HCT116 (cell line): ENCODE results near the gene SBF2. TPM values are rescaled to one million over a fixed set of nuclear protein-coding genes. Genes with fewer than 3 reads are reported as not detected.

Source experiments
- ATAC-seq: fragments of 200-7000 bp; cut with Tn5 transposase; 2 replicates; pipeline ENCODE4 v1.9.1; 2020; ENCODE audit warnings: mild to moderate bottlenecking, moderate library complexity
- BruUV-seq: library from RNA; stranded (reverse); fragments of 400-500 nt; replicated peaks from 2 replicates; lab custom pipeline; 2021; lab: Mats Ljungman, UMichigan
- CTCF ChIA-PET: fragments of 300-600 bp; sonication (Branson Sonifier 250); formaldehyde crosslinking; loops from one replicate; lab custom pipeline; 2021; ENCODE audit warnings: antibody characterized with exemption; lab: Charles Lee
- POLR2A ChIA-PET: fragments of 300-600, 350-600 bp; sonication (Branson Sonifier 250); formaldehyde crosslinking; loops from one replicate; lab custom pipeline; 2021; ENCODE audit warnings: antibody characterized with exemption; lab: Charles Lee
- RAD21 ChIA-PET, 2 experiments: fragments of 300-600 bp; sonication (Branson Sonifier 250); formaldehyde crosslinking; loops; one replicate each; lab custom pipeline; 2023; ENCODE audit warnings: low total read pairs in 2 of 2; ENCODE audit not compliant: uncharacterized antibody in 2 of 2, unreplicated experiment in 2 of 2, low non-redundant PET in 1 of 2; lab: Charles Lee
- DNase-seq: peaks from one replicate; pipeline ENCODE4 v3.0.0-alpha.2; 2010; ENCODE audit warnings: low read depth, low spot score
- H2AFZ ChIP-seq: fragments of 200-600 bp; shearing (Covaris generic), sonication (generic); 2 replicates; pipeline ENCODE4 v1.6.1; 2017; ENCODE audit warnings: low read depth, mixed run types, mixed read lengths, antibody characterized with exemption, low read length; ENCODE audit not compliant: poor library complexity, severe bottlenecking
- H3K27ac ChIP-seq: 2 replicates; pipeline ENCODE4 v1.5.1; 2012; ENCODE audit warnings: low read depth, low read length
- H3K27me3 ChIP-seq: fragments of 200-600 bp; sonication (generic); 2 replicates; pipeline ENCODE4 v1.6.1; 2016; ENCODE audit warnings: mixed run types, low read length, mixed read lengths; ENCODE audit not compliant: insufficient read depth
- H3K36me3 ChIP-seq, 2 experiments: fragments of 200-500 bp in 1 of 2; fragments of 200-600 bp in 1 of 2; sonication (Bioruptor generic) in 1 of 2; sonication (generic) in 1 of 2; 2 replicates each; pipeline versions ENCODE4 v1.5.1 to v1.6.1; 2014 to 2016; ENCODE audit warnings: low read length in 2 of 2, inconsistent platforms in 1 of 2, mixed read lengths in 1 of 2, mixed run types in 1 of 2; ENCODE audit not compliant: insufficient read depth in 2 of 2, control insufficient read depth in 1 of 2
- H3K4me1 ChIP-seq, 2 experiments: fragments of 200-600 bp in 1 of 2; sonication (generic) in 1 of 2; 2 replicates each; pipeline versions ENCODE4 v1.5.1 to v1.6.1; 2012 to 2017; ENCODE audit warnings: low read length in 2 of 2, inconsistent platforms in 1 of 2, mild to moderate bottlenecking in 1 of 2, mixed read lengths in 1 of 2, mixed run types in 1 of 2, moderate library complexity in 1 of 2; ENCODE audit not compliant: insufficient read depth in 2 of 2, control insufficient read depth in 1 of 2
- H3K4me2 ChIP-seq: fragments of 200-600 bp; sonication (generic); 2 replicates; pipeline ENCODE4 v1.6.1; 2017; ENCODE audit warnings: mixed run types, low read length, mixed read lengths
- H3K4me3 ChIP-seq, 2 experiments: fragments of 200-600 bp in 1 of 2; sonication (generic) in 1 of 2; replicated peaks in 1 of 2; 2 replicates each; pipeline ENCODE4 v1.5.1; 2011 to 2016; ENCODE audit warnings: low read length in 2 of 2, control low read depth in 1 of 2, low read depth in 1 of 2, mild to moderate bottlenecking in 1 of 2, mixed read lengths in 1 of 2, mixed run types in 1 of 2
- H3K79me2 ChIP-seq: fragments of 200-600 bp; sonication (generic); 2 replicates; pipeline ENCODE4 v1.6.1; 2017; ENCODE audit warnings: mild to moderate bottlenecking, mixed run types, low read length, moderate library complexity, mixed read lengths; ENCODE audit not compliant: insufficient read depth
- H3K9ac ChIP-seq: fragments of 200-600 bp; sonication (generic); 2 replicates; pipeline ENCODE4 v1.6.1; 2016; ENCODE audit warnings: low read length, mixed read lengths
- H3K9me2 ChIP-seq: fragments of 200-600 bp; sonication (generic), shearing (Covaris generic); 2 replicates; pipeline ENCODE4 v1.6.1; 2017; ENCODE audit warnings: mixed run types, mild to moderate bottlenecking, moderate library complexity; ENCODE audit not compliant: insufficient read depth
- H3K9me3 ChIP-seq, 2 experiments: fragments of 200-500 bp in 1 of 2; fragments of 200-600 bp in 1 of 2; sonication (Bioruptor generic) in 1 of 2; sonication (generic) in 1 of 2; 2 replicates each; pipeline ENCODE4 v1.6.1; 2014 to 2017; ENCODE audit warnings: low read length in 2 of 2, mixed read lengths in 2 of 2, inconsistent platforms in 1 of 2, low read depth in 1 of 2, mild to moderate bottlenecking in 1 of 2, mixed run types in 1 of 2, moderate library complexity in 1 of 2; ENCODE audit not compliant: control insufficient read depth in 1 of 2, insufficient read depth in 1 of 2
- H4K20me1 ChIP-seq: fragments of 200-600 bp; sonication (generic), shearing (Covaris generic); 2 replicates; pipeline ENCODE4 v1.6.1; 2017; ENCODE audit warnings: mixed run types, mild to moderate bottlenecking, moderate library complexity; ENCODE audit not compliant: insufficient read depth
- EGR1 ChIP-seq: IDR thresholded peaks from 2 replicates; pipeline ENCODE4 v1.6.1; 2012; ENCODE audit warnings: low read depth
- ELF1 ChIP-seq: IDR thresholded peaks from 2 replicates; pipeline ENCODE4 v1.6.1; 2012; ENCODE audit warnings: low read depth, borderline replicate concordance
- EZH2 ChIP-seq: fragments of 200-600 bp; sonication (generic); IDR thresholded peaks from 2 replicates; pipeline ENCODE4 v1.6.1; 2017; ENCODE audit warnings: antibody characterized with exemption, mixed run types
- JUND ChIP-seq: IDR thresholded peaks from 2 replicates; pipeline ENCODE4 v1.6.1; 2012
- POLR2A ChIP-seq: IDR thresholded peaks from 2 replicates; pipeline ENCODE4 v1.7.0; 2011; ENCODE audit warnings: borderline replicate concordance; ENCODE audit not compliant: insufficient read depth, insufficient read length; ENCODE audit errors: extremely low read depth
- POLR2AphosphoS5 ChIP-seq: IDR thresholded peaks from 2 replicates; pipeline ENCODE4 v1.6.1; 2011; ENCODE audit warnings: mild to moderate bottlenecking, low read depth, low read length, moderate library complexity
- RAD21 ChIP-seq: IDR thresholded peaks from 2 replicates; pipeline ENCODE4 v1.6.1; 2012; ENCODE audit warnings: low read depth, mild to moderate bottlenecking
- SIN3A ChIP-seq: IDR thresholded peaks from 2 replicates; pipeline ENCODE4 v1.6.1; 2012; ENCODE audit warnings: low read depth
- SRF ChIP-seq: IDR thresholded peaks from 2 replicates; pipeline ENCODE4 v1.6.1; 2012; ENCODE audit warnings: low read depth
- TCF7L2 ChIP-seq: IDR thresholded peaks from 2 replicates; pipeline ENCODE4 v1.7.0; 2011; ENCODE audit warnings: borderline replicate concordance, inconsistent platforms; ENCODE audit not compliant: insufficient read depth, insufficient read length; ENCODE audit errors: extremely low read depth
- YY1 ChIP-seq: IDR thresholded peaks from 2 replicates; pipeline ENCODE4 v1.6.1; 2011; ENCODE audit warnings: low read length, low read depth, moderate library complexity, mild to moderate bottlenecking; ENCODE audit not compliant: insufficient replicate concordance; ENCODE audit errors: extremely low read depth
- ZFX ChIP-seq: fragments of 450-650 bp; IDR thresholded peaks from 2 replicates; pipeline ENCODE4 v1.6.1; 2017
- ZNF274 ChIP-seq: fragments of 200-500 bp; sonication (Bioruptor generic); IDR thresholded peaks from 2 replicates; pipeline ENCODE4 v1.6.1; 2014; ENCODE audit warnings: mild to moderate bottlenecking, low read depth, low read length, inconsistent platforms
- intact Hi-C: fragments of 100-400 bp; cut with micrococcal nuclease; formaldehyde crosslinking; loops from 2 replicates; pipeline ENCODE4 v1.10.0; 2022
- total RNA-seq: library from RNA; stranded (reverse); gene quantifications from one replicate; pipeline ENCODE4 v1.2.1, GENCODE V29; 2021; ENCODE audit not compliant: unreplicated experiment
- TF ChIP-seq, protein P1 (sequence below): IDR thresholded peaks from 2 replicates; pipeline ENCODE4 v1.6.1; 2012
- TF ChIP-seq, protein P2 (sequence below): IDR thresholded peaks from 2 replicates; pipeline ENCODE4 v1.6.1; 2012
- TF ChIP-seq, protein P3 (sequence below): IDR thresholded peaks from 2 replicates; pipeline ENCODE4 v1.6.1; 2011; ENCODE audit warnings: mild to moderate bottlenecking, low read length, moderate library complexity; ENCODE audit not compliant: insufficient replicate concordance; ENCODE audit errors: extremely low read depth
- TF ChIP-seq, protein P4 (sequence below), 3 experiments: fragments of 200-600 bp in 1 of 3; sonication (generic) in 1 of 3; IDR thresholded peaks in 2 of 3; conservative IDR thresholded peaks in 1 of 3; 2 replicates each; pipeline ENCODE4 v1.5.1; 2012 to 2017; ENCODE audit warnings: low read depth in 2 of 3, low read length in 2 of 3, antibody characterized with exemption in 1 of 3, borderline replicate concordance in 1 of 3, control low read depth in 1 of 3, mild to moderate bottlenecking in 1 of 3, mixed read lengths in 1 of 3, mixed run types in 1 of 3, moderate library complexity in 1 of 3; ENCODE audit not compliant: insufficient read depth in 1 of 3

The SBF2 gene
- total RNA-seq, 1 experiment from 2014 or later: 35.0 TPM

DNA sequence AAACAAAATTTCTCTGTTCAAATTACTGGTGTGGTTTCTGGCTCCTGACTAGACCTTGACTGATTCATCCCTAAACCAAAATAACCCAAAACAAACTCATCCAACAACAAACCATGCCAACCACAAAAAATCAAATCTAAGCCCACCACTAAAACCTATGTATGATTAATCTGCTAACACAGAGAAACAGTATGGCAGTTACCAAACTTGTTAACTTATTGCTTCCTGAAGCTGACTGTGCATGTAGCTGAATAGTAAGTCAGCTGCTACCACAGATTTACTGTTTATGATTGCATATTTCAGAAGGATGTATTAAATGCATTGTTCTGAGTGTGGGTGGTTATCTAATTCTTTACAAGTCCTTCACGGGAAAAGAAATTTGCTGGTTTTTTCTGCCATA lies 399.0 kb downstream of the SBF2 start:
- H3K27me3 ChIP-seq: no peaks in the 10 kb centered on the region
- no peak for ATAC-seq
- RAD21 ChIA-PET: no interaction called here
- H3K4me2 ChIP-seq: no peak overlapping the region
- CTCF ChIA-PET: no interaction called here
- no peaks in the 10 kb centered on the region for H3K9me2 ChIP-seq
- H3K79me2 ChIP-seq: no peaks in the 10 kb centered on the region
- POLR2A ChIA-PET: no interaction called here
- H3K9ac ChIP-seq: no peak overlapping the region
- no peak overlapping the region for H3K27ac ChIP-seq
- H3K4me3 ChIP-seq: no peak overlapping the region
- BruUV-seq: TSS peak; percentile 11
- H3K4me1 ChIP-seq: peaks cover 14 to 21% of the 10 kb centered on the region in 2 experiments
- H3K9me3 ChIP-seq: no peaks in the 10 kb centered on the region
- no peak for DNase-seq
- H2AFZ ChIP-seq: no peak overlapping the region
- intact Hi-C loops: no loop called here
- no peak for TF ChIP-seq POLR2A
- TF ChIP-seq POLR2AphosphoS5: no peak
- no peak for TF ChIP-seq SRF
- TF ChIP-seq, protein P1, sequence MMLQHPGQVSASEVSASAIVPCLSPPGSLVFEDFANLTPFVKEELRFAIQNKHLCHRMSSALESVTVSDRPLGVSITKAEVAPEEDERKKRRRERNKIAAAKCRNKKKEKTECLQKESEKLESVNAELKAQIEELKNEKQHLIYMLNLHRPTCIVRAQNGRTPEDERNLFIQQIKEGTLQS: no peak
- no peak for TF ChIP-seq SIN3A
- no peak for TF ChIP-seq EGR1
- no peak for TF ChIP-seq JUND
- TF ChIP-seq EZH2: no peak
- TF ChIP-seq, protein P2, sequence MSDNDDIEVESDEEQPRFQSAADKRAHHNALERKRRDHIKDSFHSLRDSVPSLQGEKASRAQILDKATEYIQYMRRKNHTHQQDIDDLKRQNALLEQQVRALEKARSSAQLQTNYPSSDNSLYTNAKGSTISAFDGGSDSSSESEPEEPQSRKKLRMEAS: no peak
- TF ChIP-seq, protein P3, sequence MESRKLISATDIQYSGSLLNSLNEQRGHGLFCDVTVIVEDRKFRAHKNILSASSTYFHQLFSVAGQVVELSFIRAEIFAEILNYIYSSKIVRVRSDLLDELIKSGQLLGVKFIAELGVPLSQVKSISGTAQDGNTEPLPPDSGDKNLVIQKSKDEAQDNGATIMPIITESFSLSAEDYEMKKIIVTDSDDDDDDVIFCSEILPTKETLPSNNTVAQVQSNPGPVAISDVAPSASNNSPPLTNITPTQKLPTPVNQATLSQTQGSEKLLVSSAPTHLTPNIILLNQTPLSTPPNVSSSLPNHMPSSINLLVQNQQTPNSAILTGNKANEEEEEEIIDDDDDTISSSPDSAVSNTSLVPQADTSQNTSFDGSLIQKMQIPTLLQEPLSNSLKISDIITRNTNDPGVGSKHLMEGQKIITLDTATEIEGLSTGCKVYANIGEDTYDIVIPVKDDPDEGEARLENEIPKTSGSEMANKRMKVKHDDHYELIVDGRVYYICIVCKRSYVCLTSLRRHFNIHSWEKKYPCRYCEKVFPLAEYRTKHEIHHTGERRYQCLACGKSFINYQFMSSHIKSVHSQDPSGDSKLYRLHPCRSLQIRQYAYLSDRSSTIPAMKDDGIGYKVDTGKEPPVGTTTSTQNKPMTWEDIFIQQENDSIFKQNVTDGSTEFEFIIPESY: no peak
- no peak for TF ChIP-seq ZFX
- TF ChIP-seq TCF7L2: no peak
- no peak for TF ChIP-seq ELF1
- TF ChIP-seq RAD21: no peak
- TF ChIP-seq YY1: no peak
- no peak for TF ChIP-seq ZNF274
- TF ChIP-seq, protein P4, sequence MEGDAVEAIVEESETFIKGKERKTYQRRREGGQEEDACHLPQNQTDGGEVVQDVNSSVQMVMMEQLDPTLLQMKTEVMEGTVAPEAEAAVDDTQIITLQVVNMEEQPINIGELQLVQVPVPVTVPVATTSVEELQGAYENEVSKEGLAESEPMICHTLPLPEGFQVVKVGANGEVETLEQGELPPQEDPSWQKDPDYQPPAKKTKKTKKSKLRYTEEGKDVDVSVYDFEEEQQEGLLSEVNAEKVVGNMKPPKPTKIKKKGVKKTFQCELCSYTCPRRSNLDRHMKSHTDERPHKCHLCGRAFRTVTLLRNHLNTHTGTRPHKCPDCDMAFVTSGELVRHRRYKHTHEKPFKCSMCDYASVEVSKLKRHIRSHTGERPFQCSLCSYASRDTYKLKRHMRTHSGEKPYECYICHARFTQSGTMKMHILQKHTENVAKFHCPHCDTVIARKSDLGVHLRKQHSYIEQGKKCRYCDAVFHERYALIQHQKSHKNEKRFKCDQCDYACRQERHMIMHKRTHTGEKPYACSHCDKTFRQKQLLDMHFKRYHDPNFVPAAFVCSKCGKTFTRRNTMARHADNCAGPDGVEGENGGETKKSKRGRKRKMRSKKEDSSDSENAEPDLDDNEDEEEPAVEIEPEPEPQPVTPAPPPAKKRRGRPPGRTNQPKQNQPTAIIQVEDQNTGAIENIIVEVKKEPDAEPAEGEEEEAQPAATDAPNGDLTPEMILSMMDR (IDR thresholded peaks at IDR 0.05 in 2 of 3, conservative IDR thresholded peaks at IDR 0.05 in 1 of 3; ENCODE audit: borderline replicate concordance in 1 of 3, insufficient read depth in 1 of 3, low read depth in 2 of 3, low read length in 2 of 3): no peak
- no peaks in the 10 kb centered on the region for H4K20me1 ChIP-seq
- no peaks in the 10 kb centered on the region for H3K36me3 ChIP-seq
